ENCODE measurements around the gene ST6GALNAC3.

Gene ST6GALNAC3

GRCh38 chr1:76470166-76470565 lies 395.6 kb downstream of the ST6GALNAC3 start:
- DNase-seq = no peak

GRCh38 chr1:76471536-76471935 lies 397.0 kb downstream of the ST6GALNAC3 start:
- no peak for DNase-seq

DNA sequence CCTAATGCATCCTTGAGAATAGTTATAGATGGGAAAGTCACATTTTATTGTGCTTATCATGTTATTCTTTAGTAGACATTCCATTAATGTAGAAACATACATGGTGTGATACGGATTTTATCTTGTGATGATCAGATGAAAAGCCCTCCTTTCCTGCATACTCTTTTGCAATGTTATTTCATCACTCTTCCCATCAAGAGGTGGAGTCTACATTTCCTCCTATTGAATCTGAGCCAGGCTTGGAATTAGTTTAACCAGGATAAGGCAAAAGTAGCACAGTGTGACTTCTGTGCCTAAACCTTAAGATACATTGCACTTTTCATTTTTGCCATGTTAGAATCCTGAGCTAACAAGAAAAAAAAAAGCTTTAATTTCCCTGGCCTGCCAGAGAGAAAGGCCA lies 399.0 kb downstream of the ST6GALNAC3 start:
- DNase-seq = no peak

DNA sequence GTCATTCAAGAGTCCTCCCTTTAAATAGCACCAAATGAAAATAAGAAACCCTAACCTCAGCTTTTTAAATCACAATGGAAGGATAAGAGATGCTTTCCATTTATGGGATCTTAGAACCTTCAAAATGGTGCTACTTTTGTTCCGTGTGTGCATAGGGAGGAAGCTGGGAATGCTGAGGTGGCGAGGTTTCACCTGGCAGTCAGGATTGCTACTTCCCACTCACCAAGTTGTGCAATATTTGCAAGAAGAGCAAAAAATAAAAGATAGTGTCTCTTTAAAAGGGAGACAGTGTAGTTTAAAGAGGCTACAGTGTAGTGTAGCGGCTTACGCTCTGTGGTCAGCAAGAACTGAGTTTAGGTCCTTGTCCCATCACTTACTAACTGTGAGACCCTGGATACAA lies 400.4 kb downstream of the ST6GALNAC3 start:
- no peak for DNase-seq

DNA sequence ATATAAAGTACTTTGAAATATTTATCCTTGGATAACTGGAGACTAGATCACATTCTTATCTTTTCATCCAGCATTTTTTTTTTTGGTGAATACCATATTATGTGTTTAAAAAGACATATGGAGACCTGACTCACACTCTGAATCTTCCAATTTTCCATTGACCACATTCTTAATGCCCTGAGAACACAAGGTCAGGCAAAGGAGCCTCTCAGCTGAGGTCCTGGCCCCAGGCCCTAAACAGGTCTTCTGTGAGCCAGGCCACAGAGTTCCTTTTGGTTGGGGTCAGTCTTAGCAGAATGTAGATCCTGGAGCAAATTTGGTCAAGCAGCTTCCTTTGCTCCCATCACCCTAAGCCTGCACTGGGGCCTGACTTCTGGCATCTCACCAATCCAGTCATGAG lies 402.6 kb downstream of the ST6GALNAC3 start:
- DNase-seq = no peak

DNA sequence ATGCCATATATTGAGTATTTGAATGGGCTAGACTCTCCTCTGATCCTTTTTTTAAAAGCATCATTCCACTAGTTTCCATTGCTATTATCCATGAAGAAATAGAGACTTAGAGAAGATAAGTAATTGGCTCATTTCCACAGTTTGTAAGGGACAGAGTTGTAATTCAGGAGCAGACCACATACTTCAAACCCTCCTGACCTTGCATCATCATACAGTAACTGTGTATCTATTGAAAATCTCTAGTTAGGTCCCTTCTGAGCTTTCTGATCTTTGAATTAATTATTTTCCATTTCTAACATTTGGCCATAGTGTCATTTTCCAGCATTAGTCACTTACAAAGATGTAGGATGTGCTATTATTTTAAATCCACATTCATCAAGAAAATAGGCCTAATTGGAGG lies 406.3 kb downstream of the ST6GALNAC3 start:
- no peak for DNase-seq

DNA sequence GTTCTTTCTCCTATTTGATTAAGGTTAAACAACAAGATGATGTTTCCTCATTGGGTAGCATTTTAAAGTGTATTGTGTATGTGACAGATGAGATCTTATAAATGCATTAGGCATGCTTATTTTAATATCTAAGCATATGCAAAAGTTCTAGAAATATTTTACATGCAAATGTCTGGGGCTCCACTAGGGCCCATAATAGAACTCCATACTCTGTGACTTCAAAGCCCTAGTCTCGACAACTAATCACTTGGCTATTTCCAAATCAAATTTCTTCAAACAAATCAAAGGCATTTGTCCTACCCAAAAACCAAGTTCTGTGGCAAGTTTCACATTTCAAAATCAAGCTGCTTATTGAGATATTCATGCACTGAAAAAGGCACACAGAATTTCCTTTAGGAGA lies 407.1 kb downstream of the ST6GALNAC3 start:
- no peak for DNase-seq

DNA sequence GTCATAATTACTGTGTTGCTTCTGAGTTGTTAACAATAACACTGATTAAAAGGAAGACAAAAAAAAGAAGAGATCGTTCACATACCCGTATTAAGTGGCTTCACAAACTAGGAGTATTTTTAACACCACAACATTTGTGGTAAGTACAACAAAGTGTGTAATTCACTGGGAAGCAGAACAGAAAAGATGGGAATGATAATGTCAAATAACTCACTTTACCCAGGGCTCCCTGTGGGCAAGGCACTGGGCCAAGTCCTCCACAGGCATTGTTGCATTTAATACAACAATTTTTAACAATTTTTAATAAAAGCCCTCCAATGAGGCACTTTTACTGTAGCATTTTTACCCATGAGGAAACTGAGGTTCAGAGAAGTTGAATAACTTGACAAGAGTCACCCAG lies 407.7 kb downstream of the ST6GALNAC3 start:
- DNase-seq = no peak

DNA sequence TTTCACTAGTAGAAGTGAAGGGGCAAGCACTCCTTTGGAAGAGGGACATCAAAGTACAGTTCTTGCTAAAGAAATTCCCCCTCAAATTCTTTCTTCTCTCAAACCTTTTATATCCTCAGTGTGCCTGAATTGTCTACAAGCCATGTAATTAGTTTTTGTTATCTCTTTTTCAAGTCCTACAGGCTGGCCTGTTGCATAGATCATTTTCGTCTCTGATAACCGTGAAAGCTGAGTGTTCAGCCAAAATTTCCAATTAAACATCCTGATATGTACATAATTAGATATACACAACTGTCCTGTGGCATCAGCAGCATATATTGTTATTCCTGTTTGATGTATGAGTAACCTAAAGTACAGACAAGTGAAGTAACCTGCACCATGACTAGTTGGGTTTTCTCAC lies 417.2 kb downstream of the ST6GALNAC3 start:
- DNase-seq = no peak

DNA sequence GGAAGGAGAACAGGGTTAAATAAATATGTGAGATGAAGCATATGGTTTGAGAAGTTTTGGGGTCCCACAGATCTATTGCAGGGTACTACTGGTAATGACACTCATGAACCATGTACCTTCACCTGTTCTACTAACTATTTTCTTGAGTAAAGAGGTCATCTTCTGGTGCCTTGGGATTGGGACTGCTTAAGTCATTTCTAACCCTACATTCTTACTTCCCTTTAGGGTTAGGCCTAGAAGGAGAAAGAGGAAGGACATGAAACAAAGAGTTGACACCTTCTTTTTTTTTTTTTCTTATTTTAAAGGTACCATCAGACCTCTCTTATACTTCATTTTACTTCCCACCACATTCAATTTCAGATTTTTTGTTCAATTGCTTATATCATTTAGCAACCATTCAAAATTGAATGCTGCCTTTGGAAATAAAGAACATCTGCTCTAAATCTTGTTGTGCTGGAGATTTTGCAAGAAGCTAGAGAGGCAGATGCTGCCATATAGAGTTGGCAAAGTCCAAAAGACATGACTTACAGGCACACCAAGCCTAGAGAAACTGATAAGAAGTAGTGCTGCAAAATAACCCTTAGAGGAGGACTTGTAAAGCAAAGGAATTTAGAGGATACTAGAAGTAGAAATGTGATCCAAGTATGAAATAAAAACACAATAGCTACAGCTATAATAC lies 418.3 kb downstream of the ST6GALNAC3 start:
- DNase-seq = no peak

GRCh38 chr1:76494807-76495206 lies 420.3 kb downstream of the ST6GALNAC3 start:
- DNase-seq = no peak

DNA sequence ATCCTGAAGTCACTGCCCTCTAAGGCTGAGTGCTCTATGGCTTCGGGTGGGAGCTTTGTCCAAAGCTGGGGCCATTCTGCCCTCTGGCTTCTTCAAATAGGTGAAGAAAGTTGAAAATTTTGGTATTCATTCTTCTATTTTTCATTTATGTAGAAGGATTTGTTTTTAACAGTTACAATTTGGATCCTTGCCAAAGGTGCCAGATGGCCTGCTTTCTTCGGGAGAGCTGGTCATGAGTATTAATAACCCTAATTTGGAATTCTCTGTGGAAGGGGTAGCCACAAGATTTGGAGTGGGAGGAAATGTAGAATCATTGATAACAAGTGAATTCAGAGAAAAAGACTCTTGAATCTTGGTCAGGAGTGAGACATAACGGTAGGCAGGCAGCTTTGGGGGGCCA lies 422.3 kb downstream of the ST6GALNAC3 start:
- DNase-seq = no peak

DNA sequence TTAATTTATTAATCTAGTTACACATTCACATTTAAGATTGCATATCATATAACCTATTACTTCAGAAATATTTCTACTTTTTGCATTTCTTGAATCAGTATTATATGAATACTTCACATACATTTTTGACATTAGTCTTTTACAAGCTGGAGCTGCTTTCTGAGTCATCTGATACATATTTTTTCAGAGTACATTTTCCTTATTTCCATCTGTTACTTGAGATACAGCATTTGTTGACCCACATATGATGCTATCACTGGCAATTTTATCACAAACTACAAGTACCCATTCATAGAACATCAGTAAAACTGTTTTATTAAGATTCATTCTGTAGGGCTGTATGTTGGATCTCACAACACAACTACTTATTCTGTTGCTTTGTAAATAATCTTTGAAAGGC lies 425.6 kb downstream of the ST6GALNAC3 start:
- no peak for DNase-seq

DNA sequence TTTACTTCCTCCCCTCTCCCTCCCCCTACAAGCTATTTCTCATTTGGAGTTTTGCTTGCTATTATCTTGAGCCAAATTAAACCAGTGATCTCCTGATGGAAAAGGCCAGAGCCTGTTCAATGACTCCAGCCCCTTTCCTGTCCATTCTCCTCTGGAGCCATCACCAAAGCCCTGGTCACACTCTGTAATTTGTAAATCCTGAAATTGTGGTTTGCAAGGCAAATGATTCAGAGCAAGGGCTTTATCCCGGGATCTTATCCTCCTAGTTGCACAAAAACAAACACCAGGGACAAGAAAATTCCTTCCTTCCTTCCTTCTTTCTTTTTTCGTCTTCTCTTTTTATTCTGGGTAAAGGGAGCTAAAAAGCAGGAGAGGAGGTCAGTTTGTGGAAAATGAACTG lies 426.6 kb downstream of the ST6GALNAC3 start:
- DNase-seq = no peak

DNA sequence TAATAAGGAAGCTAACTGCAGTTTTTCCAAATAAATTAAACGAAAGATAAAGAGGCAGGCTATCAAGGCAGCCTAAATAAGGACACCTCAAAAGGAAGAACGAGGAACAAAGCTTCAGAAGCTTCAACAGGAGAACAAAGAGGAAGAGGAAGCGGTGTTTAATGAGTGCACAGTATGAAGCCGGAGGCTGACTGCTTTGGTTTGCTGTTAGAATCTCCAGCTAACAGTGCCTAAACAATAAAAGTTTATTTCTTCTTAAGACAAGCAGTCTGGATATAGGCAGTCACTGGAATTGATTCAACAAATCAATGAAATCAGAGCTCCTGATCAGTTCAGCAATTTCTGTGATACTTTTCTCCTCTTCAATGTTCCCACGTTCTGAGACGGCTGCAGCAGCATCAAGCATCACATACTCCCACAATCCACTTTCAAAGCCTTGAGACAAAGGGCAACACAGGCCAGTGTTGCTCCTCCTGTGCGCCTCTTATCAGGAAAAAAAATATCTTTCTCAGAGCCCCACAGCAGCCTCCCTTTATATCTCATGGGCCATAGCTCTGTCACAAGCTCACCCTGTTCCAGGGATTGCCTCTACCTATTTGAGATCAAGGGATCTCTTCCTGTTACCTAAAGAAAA lies 427.2 kb downstream of the ST6GALNAC3 start:
- DNase-seq = no peak

DNA sequence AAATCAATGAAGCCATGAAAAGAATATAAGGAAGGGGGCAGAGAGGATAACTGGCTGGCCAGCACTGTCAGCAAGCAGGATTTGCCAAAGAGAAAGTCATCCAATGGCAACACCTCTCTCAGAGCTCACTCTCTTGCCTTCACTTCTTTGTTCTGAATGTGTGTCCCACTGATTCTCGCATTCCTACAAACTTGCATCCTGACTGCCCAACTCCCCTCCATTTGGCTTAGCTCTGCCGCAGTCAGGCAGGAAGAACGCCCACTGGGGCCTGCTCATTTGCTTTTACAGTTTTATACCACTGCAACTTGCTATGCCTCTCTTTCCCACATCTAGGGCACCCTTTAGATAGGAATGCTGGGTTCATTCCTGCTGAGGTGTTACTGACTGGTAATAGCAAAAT lies 428.6 kb downstream of the ST6GALNAC3 start:
- no peak for DNase-seq

GRCh38 chr1:76503736-76504135 lies 429.2 kb downstream of the ST6GALNAC3 start:
- DNase-seq = no peak

DNA sequence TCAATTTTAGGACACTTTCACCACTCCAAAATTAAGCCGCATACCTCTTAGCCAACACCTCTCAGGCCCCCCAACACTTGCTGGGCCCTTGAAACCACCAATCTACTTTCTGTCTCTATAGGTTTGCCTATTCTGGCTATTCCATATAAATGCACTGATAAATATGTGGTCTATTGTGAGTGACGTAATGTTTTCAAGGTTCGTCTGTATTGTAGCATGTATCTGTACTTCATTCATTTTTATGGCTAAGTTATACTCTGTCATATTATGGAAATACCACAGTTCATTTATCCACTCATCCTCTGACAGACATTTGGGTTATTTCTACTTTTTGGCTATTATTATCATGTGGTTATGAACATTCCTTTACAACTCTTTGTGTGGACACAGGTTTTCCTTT lies 432.8 kb downstream of the ST6GALNAC3 start:
- DNase-seq = no peak

GRCh38 chr1:76508871-76509270 lies 434.3 kb downstream of the ST6GALNAC3 start:
- DNase-seq = no peak

DNA sequence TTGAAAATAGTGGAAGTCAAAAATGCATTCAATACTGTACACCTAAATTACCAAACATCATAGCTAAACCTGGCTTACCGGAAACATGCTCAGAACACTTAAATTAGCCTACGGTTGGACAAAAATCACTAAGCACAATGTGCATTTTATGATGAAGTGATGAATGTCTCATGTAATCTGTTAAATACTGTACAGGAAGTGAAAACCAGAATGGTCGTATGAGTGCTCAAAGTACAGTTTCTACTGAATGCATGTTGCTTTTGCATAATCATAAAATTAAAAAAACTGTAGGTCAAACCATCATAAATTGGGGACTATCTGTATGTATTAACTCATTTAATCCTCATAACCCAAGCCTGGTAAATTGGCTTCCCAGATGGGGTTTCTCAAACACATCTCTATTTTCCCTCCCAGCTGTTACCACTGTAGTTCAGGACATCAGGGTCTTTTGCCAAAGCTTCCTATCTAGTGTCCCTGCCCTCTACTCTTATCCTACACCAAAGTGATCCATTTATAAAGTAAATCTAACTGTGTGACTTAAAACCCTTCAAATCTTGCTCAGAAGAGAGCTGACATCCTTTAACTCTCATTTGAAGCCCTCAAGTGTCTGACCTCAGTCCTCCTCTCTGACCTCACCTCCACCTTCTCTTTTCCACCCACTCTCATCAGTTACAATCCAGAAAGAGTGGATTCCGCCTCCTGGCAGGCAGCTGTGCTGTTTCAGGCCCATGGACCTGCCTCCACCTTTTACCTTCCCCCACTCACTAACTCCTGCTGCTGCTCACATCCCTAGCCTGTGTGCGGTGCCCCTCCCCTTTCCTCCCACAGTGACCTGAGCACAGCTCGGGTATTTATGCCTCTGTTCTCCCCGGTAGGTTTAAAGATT lies 436.4 kb downstream of the ST6GALNAC3 start:
- DNase-seq = no peak

GRCh38 chr1:76511558-76512179 lies 437.1 kb downstream of the ST6GALNAC3 start:
- no peak for DNase-seq

- DNase-seq = no peak
These were observed 456.4 kb downstream of the ST6GALNAC3 start for GRCh38 chr1:76530953-76531352.

- no peak for DNase-seq
These were observed 467.1 kb downstream of the ST6GALNAC3 start for GRCh38 chr1:76541618-76542017.

- no peak for DNase-seq
These were observed 467.8 kb downstream of the ST6GALNAC3 start for GRCh38 chr1:76542359-76542758.

All from NCI-H345 (cell line).